Myocyte (in vitro differentiated cells): ENCODE measurements around the gene NMS. TPM values are rescaled to one million over a fixed set of nuclear protein-coding genes. Genes with fewer than 3 reads are reported as not detected.

Experiments
- DNase-seq: peaks from one replicate; pipeline ENCODE4 v3.0.0-alpha.2; 2012; ENCODE audit warnings: low read depth
- polyA plus RNA-seq: library from polyadenylated mRNA; unstranded; fragments of >200 nt; gene quantifications from one replicate; pipeline ENCODE4 v1.2.1, GENCODE V29; 2012; ENCODE audit warnings: missing spikeins
- total RNA-seq: library from RNA; depleted of rRNA; stranded (reverse); fragments of >200 nt; gene quantifications from 2 replicates; pipeline ENCODE4 v1.2.3, GENCODE V29; 2014

NMS gene, protein sequence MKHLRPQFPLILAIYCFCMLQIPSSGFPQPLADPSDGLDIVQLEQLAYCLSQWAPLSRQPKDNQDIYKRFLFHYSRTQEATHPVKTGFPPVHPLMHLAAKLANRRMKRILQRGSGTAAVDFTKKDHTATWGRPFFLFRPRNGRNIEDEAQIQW
- not detected in 2 replicates for total RNA-seq
- polyA plus RNA-seq, result not detected

GRCh38 chr2:100470182-100470581, at the start of gene NMS:
NMS (plus strand) TSS chr2:100470482; CDS start chr2:100470489, 7 bp downstream.
- DNase-seq, result no peak

GRCh38 chr2:100422320-100423055, 47.8 kb upstream of the NMS start:
- peak; percentile 52 for DNase-seq

DNA sequence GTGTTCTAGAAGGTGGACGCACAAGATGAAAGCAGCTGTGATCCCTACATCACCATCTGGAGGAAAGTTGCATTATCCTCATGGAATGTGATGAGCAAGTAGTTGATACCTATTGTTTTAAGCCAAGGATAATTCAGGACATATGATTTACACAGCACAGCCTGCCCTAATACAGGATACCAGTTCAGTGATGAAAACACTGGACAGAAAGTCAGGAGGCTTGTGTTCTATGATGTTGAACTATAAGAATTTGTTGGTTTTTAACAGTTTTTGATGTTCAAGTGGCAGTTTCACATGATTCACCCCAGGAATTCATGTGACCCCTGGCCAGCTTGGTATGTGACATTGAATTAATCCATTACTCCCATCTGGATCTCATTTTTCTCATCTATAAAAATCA, 46.7 kb upstream of the NMS start:
- no peak for DNase-seq

DNA sequence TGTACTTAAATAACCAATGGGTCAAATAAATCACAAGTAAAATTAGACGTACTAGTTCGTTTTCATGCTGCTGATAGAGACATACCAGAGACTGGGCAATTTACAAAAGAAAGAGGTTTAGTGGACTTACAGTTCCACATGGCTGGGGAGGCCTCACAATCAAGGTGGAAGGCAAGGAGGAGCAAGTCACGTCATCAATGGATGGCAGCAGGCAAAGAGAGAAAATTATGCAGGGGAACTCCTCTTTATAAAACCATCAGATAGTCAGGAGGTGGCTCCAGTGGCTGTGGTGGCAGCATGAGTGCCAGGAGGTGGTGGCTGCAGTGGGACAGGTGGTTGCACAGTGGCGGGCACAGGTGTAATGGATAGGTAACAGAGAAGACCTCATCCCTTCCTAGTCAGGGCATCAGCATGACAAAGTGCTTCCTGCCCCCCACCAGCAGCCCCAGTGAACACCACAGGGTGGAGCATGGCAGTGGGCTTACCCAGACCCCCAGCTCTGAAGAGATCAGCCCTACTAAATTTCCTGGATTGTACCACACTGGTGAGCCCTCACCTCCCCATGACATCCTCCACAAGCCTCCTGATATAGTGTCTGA, 45.9 kb upstream of the NMS start:
- no peak for DNase-seq

GRCh38 chr2:100425107-100425506, 45.2 kb upstream of the NMS start:
- DNase-seq, result no peak

- DNase-seq, result no peak
These were observed 44.5 kb upstream of the NMS start for GRCh38 chr2:100425573-100426383.

DNA sequence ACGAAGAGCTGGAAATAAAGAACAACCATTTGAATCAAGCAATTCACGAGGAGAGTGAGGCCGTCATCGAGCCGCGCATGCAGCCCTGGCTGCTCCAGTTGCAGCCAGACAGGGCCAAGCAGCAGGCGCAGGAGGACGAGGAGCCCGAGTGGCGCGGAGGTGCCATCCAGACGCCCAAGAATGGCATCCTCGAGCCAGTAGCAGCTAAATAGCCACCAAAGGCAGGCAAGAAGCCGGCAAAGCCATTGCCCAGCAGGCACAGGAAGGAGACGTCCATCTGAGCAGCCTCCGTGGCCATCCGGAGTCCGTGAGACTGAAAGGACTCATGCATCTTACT, 43.9 kb upstream of the NMS start:
- no peak for DNase-seq

GRCh38 chr2:100427111-100427510, 43.2 kb upstream of the NMS start:
- DNase-seq, result no peak

GRCh38 chr2:100427627-100428258, 42.5 kb upstream of the NMS start:
- DNase-seq, result peak; percentile 27

- no peak for DNase-seq
These were observed 40.6 kb upstream of the NMS start for GRCh38 chr2:100429726-100430125.

GRCh38 chr2:100437751-100438150, 32.5 kb upstream of the NMS start:
- no peak for DNase-seq

- DNase-seq, result no peak
These were observed 23.6 kb upstream of the NMS start for GRCh38 chr2:100446696-100447095.

DNA sequence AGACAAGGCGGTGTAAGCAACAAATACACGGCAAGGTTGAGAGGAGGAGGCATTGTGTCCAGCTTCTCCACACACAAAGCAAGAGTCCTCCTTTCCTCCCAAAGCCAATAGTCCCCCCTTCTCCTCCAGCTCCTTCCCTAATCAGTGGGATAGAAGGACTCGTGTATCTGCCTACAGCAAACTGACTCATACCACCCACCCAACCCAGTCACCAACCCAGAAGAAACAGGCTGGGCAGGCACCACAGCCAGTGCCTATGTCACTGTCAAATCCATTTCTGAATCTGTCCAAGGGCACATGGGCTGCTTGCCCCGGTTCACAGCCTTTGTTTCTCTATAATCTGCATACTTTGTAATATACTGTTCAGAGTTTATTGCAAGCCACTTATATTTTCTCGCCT, 19.2 kb upstream of the NMS start:
- no peak for DNase-seq

GRCh38 chr2:100451734-100452133, 18.5 kb upstream of the NMS start:
- DNase-seq, result no peak

DNA sequence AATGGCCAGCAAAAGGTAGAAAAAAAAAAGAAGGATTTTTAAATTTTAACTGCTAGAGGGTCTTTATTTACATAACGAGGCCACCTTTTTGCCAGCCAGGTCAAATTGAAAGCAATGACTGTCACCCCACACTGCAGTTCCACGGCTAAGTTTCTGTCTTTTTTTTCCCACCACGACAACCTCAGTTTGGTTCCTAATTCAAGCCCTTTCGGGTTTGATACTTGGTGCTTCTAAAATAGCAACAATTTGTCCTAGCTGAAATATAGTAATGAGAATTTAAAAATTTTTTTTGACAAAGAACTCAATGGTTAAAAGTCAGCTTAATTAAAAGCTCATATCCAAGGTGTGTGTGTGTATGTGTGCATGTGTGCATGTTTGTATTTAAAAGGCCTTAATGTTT, 16.4 kb upstream of the NMS start:
- DNase-seq, result no peak

DNA sequence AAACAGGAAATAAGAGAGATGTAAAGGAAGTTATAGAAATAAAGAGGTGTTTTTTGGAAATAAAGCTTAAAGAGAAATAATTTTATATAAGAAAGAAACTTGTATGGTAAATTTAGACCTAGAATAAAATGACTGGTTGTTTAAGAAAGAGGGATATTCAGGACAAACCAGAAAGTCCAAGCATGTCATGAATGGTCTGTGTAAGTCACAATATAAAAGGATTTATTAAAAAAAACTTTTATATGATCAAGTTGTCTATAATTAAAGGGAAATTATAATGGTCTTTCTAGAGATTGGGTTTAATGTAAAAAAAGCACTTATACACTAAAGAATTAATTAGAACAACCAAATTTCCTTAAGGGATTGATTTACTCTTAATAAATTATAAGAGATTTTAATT, 13.9 kb upstream of the NMS start:
- DNase-seq, result peak; percentile 0

DNA sequence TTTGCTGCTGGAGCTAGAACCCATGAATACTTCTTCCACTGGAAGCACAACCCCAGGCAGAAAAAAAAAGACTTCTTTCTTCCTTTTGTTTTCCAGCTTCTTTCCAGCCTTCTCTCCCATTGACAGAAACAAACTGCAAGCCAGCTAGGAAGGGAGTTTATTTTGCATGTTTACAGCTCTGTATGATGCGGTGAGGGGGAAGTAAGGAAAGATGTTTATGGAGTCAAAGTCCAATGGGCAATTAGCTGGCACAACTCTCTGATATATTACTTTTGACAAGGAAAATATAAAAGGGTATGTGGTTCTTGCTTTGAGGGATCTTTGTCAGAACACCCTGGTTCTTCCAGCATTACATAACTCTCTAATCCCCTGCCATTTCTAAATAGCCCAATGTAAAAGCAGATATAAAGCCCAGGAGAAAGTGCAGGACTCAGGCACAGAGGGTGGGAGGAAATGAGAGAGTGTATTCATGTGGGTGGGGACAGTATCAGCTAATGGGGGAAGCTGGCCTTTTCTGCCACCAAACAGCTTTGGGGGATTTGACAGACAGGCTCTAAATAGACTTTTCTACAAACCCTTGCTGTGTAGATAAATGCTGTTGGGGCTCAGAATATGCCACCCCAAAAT, 9.3 kb upstream of the NMS start:
- DNase-seq, result no peak

GRCh38 chr2:100470898-100471514, 724 bp downstream of the NMS start:
- peak; percentile 20 for DNase-seq

DNA sequence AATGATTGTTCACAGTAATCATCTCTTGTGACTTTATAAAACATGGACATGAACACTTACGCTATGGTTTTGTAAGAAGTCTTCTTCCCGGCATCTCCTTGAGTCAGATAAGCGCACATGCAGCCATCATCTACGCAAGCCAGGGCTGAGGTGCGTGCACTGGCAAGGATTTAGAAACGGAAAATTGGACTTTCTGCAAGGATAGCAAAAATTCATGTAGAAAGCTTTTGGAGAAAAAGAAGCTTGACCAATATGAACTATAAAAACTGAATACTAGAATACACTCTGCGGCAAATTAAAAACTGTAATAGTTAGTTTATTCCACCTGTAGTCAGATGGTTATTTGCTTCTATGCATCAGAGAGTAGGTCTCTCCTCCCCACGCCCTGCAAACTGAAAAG, 6.3 kb downstream of the NMS start:
- no peak for DNase-seq

GRCh38 chr2:100482741-100483140, 12.5 kb downstream of the NMS start:
- DNase-seq, result no peak

DNA sequence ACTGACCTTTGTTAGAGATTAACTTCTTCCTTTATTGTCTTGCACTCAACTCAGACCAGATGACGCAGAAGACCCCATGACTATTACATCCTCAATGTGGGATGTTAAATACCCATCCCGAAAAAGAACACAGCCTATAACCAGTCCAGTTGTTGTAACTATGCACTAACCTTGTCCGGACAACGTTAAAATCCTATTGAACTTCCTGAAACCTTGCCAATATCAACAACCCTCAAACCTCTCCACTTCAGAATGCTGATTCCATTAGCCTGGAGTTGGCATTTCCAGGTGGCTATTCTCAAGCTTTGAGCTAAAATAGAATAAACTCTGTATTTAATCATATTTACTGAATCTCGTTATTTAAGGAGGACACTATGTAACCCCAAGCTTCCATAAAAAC, 13.6 kb downstream of the NMS start:
- DNase-seq, result no peak
